Esophagus (tissue), 2 donors: ENCODE data around the gene USB1. TPM values are rescaled to one million over a fixed set of nuclear protein-coding genes. Genes with fewer than 3 reads are reported as not detected.

Experiments
- polyA plus RNA-seq, 2 donors: library from polyadenylated mRNA; stranded (reverse); fragments of 200-250 nt; gene quantifications; one replicate each; pipeline ENCODE4 v1.2.3, GENCODE V29; 2013
- donor health status: healthy with polysubstance abuse.
- donor health status: Bipolar disorder and iron deficiency.

USB1 gene
- polyA plus RNA-seq, 2 donors = 8.5 to 15.8 TPM

Other genes starting within 250 kb of the USB1 start
- gene KIFC3, start 198.9 kb upstream of the USB1 start, polyA plus RNA-seq = 10 to 100 TPM; 21.9 to 65.1 TPM
- under 1 TPM; 0.04 to 0.06 TPM for gene CNGB1, start 30.3 kb upstream of the USB1 start, polyA plus RNA-seq
- gene ZNF319, start 735 bp upstream of the USB1 start, polyA plus RNA-seq = 1 to 10 TPM; 2.5 to 3.7 TPM
- gene MMP15, start 24.3 kb downstream of the USB1 start, polyA plus RNA-seq = 1 to 10 TPM; 2.5 to 2.7 TPM
- 10 to 100 TPM in 1 of 2 donors, 1 to 10 TPM in 1; 7.0 to 22.5 TPM for gene CFAP20, start 128.0 kb downstream of the USB1 start, polyA plus RNA-seq
- gene CSNK2A2, start 196.7 kb downstream of the USB1 start, polyA plus RNA-seq = 10 to 100 TPM; 15.4 to 19.6 TPM